ENCODE measurements around the gene CORO2A. TPM values are rescaled to one million over a fixed set of nuclear protein-coding genes. Genes with fewer than 3 reads are reported as not detected.
A peak's percentile ranks its signal among the peaks of the same experiment; 100 is the strongest.

Gene CORO2A
- 15.5 and 15.8 TPM in 2 replicates for total RNA-seq (2021)
- long read RNA-seq, full-length matches to known transcripts, result 85 of 135 reads
- long read RNA-seq, partial matches to known transcripts, result 16 of 135 reads
- long read RNA-seq, other reads (novel, unspliced or antisense), result 34 of 135 reads

GRCh38 chr9:98192503-98193335 lies at the start of gene CORO2A:
Gene CORO2A (minus strand): TSS chr9:98192637. CDS start chr9:98157660, 34,977 bp downstream.
- no peak within 1 kb of the TSS for H4K91ac ChIP-seq (ENCODE audit: insufficient read length, low read depth, low read length)
- H2BK120ac ChIP-seq (ENCODE audit: low read depth, low read length, poor library complexity, severe bottlenecking), result no peak within 1 kb of the TSS
- H3K27me3 ChIP-seq (ENCODE audit: insufficient read depth, low read length), result no peaks in the 10 kb centered on the region
- H4K8ac ChIP-seq (replicated peaks; ENCODE audit: insufficient read length, low read depth, low read length), result no peak within 1 kb of the TSS
- peak; percentile 88 for DNase-seq
- no CpG with 5 or more reads among the region's 95 CpGs for WGBS (ENCODE audit: extremely low coverage, insufficient read length, low lambda C conversion rate)
- no peaks in the 10 kb centered on the region for H3K79me1 ChIP-seq (ENCODE audit: insufficient read depth, low read depth, low read length, poor library complexity, severe bottlenecking)
- no peak within 1 kb of the TSS for H2BK15ac ChIP-seq (ENCODE audit: low read depth, low read length)
- no peaks in the 10 kb centered on the region; the same call in 1 of the 2 replicates for H3K4me1 ChIP-seq (ENCODE audit: insufficient read depth, low read length)
- peaks cover 2% of the 10 kb centered on the region; the same call in 1 of the 2 replicates for H3K27me3 Mint-ChIP-seq (ENCODE audit: low read depth)
- no peak within 1 kb of the TSS for H4K5ac ChIP-seq (ENCODE audit: insufficient read length, low read depth, low read length)
- H2BK20ac ChIP-seq (ENCODE audit: low read depth, low read length, poor library complexity, severe bottlenecking), result no peak within 1 kb of the TSS
- H2BK12ac ChIP-seq (ENCODE audit: insufficient read length, low read depth, low read length), result no peak within 1 kb of the TSS
- no peak within 1 kb of the TSS for H3K4ac ChIP-seq (ENCODE audit: low read depth, low read length)
- no peak within 1 kb of the TSS for H3T11ph ChIP-seq (ENCODE audit: low read length)
- H3K4me1 Mint-ChIP-seq, result peaks cover 14 to 26% of the 10 kb centered on the region in 2 experiments
- H3K14ac ChIP-seq (ENCODE audit: insufficient read depth, low read length), result peak within 1 kb of the TSS; percentile 50
- TF ChIP-seq CTCF (conservative IDR thresholded peaks at IDR 0.05), result peak; percentile 73
- no peak within 1 kb of the TSS for H2AK5ac ChIP-seq (ENCODE audit: insufficient read length, low read length)
- H3K36me3 Mint-ChIP-seq (ENCODE audit: insufficient read depth in 1 of 3, low read depth in 3 of 3), result no peaks in the 10 kb centered on the region
- H4K20me1 ChIP-seq (ENCODE audit: control insufficient read depth, insufficient read depth, insufficient read length), result no peaks in the 10 kb centered on the region
- H3K9me3 ChIP-seq (ENCODE audit: control insufficient read depth, low read depth, low read length), result no peaks in the 10 kb centered on the region
- H3K23me2 ChIP-seq (ENCODE audit: insufficient read length, low read depth, low read length, poor library complexity, severe bottlenecking), result peaks cover 6% of the 10 kb centered on the region
- H3K27ac Mint-ChIP-seq, result peak within 1 kb of the TSS in 2 of 3 experiments; percentile 69 to 82; a peak in 3 of 7 replicates
- H3K56ac ChIP-seq (ENCODE audit: insufficient read length, low read depth, low read length), result no peak within 1 kb of the TSS
- no peaks in the 10 kb centered on the region; a peak in 1 of 5 replicates for H3K9me3 Mint-ChIP-seq
- no peak within 1 kb of the TSS for H2AFZ ChIP-seq (ENCODE audit: low read length)
- H3K4me3 Mint-ChIP-seq, result peak within 1 kb of the TSS; percentile 77 to 89
- H3K27ac ChIP-seq (ENCODE audit: insufficient read length, low read depth, low read length), result no peak within 1 kb of the TSS
- no peak within 1 kb of the TSS for H3K9ac ChIP-seq (ENCODE audit: extremely low read depth, insufficient read length, low read length)
- H3K18ac ChIP-seq (ENCODE audit: insufficient read length, low read depth, low read length), result no peak within 1 kb of the TSS
- H3K23ac ChIP-seq (ENCODE audit: insufficient read length, low read depth, low read length), result no peak within 1 kb of the TSS
- no peaks in the 10 kb centered on the region; the same call in 1 of the 2 replicates for H3K79me2 ChIP-seq (ENCODE audit: insufficient read depth, low read length)
- H3K4me2 ChIP-seq (ENCODE audit: insufficient read depth, insufficient read length, low read length), result peak within 1 kb of the TSS; percentile 50
- no peak within 1 kb of the TSS for H2BK5ac ChIP-seq (ENCODE audit: insufficient read length, low read length)
